Neural progenitor cell (in vitro differentiated cells): ENCODE results near the gene ABCC4. TPM values are rescaled to one million over a fixed set of nuclear protein-coding genes. Genes with fewer than 3 reads are reported as not detected.

Source experiments
- DNase-seq: peaks from one replicate; pipeline ENCODE4 v3.0.0-alpha.2; 2016; ENCODE audit warnings: low spot score
- H2AFZ ChIP-seq: fragments of 200-600 bp; sonication (generic); replicated peaks from 2 replicates; pipeline ENCODE4 v1.6.1; 2016; ENCODE audit warnings: antibody characterized with exemption
- H3F3A ChIP-seq: fragments of 200-600 bp; sonication (generic); 2 replicates; pipeline ENCODE4 v1.6.1; 2016; ENCODE audit warnings: antibody characterized with exemption, low read depth
- H3K27ac ChIP-seq: fragments of 200-600 bp; sonication (generic); 2 replicates; pipeline ENCODE4 v1.5.1; 2016; ENCODE audit warnings: mild to moderate bottlenecking
- H3K27me3 ChIP-seq: fragments of 200-600 bp; sonication (generic); 2 replicates; pipeline ENCODE4 v1.6.1; 2016; ENCODE audit warnings: mild to moderate bottlenecking, moderate library complexity
- H3K36me3 ChIP-seq: fragments of 200-600 bp; sonication (generic); 2 replicates; pipeline ENCODE4 v1.5.1; 2016
- H3K4me1 ChIP-seq: fragments of 200-600 bp; sonication (generic); 2 replicates; pipeline ENCODE4 v1.6.1; 2016; ENCODE audit warnings: mixed run types
- H3K4me2 ChIP-seq: fragments of 200-600 bp; sonication (generic); 2 replicates; pipeline ENCODE4 v1.6.1; 2016
- H3K4me3 ChIP-seq: fragments of 200-600 bp; sonication (generic); 2 replicates; pipeline ENCODE4 v1.5.1; 2016
- H3K79me2 ChIP-seq: fragments of 200-600 bp; sonication (generic); 2 replicates; pipeline ENCODE4 v1.6.1; 2016; ENCODE audit warnings: low read depth
- H3K9ac ChIP-seq: fragments of 200-600 bp; sonication (generic); 2 replicates; pipeline ENCODE4 v1.6.1; 2016
- H3K9me3 ChIP-seq: fragments of 200-600 bp; sonication (generic); 2 replicates; pipeline ENCODE4 v1.5.1; 2016; ENCODE audit warnings: low read depth
- H4K20me1 ChIP-seq: fragments of 200-600 bp; sonication (generic); 2 replicates; pipeline ENCODE4 v1.6.1; 2016; ENCODE audit warnings: low read depth
- H3K27ac Mint-ChIP-seq: 3 replicates; pipeline ENCODE4 v1.8.0; 2021; ENCODE audit warnings: mixed read lengths
- H3K27me3 Mint-ChIP-seq: 2 replicates; pipeline ENCODE4 v1.8.0; 2022; ENCODE audit warnings: low read depth, mild to moderate bottlenecking, inconsistent platforms, moderate library complexity, mixed read lengths; ENCODE audit not compliant: insufficient read depth
- H3K36me3 Mint-ChIP-seq: 3 replicates; pipeline ENCODE4 v1.8.0; 2021; ENCODE audit warnings: mixed read lengths
- H3K4me1 Mint-ChIP-seq: 3 replicates; pipeline ENCODE4 v1.8.0; 2021; ENCODE audit warnings: mixed read lengths
- H3K4me3 Mint-ChIP-seq: 3 replicates; pipeline ENCODE4 v1.8.0; 2021; ENCODE audit warnings: mild to moderate bottlenecking, moderate library complexity, mixed read lengths
- H3K9me3 Mint-ChIP-seq: 3 replicates; pipeline ENCODE4 v1.8.0; 2020; ENCODE audit warnings: mixed read lengths
- EZH2 ChIP-seq: fragments of 200-600 bp; sonication (generic); IDR thresholded peaks from 2 replicates; pipeline ENCODE4 v1.6.1; 2017; ENCODE audit warnings: antibody characterized with exemption, mild to moderate bottlenecking, moderate library complexity
- EZH2phosphoT487 ChIP-seq: fragments of 200-600 bp; sonication (generic); IDR thresholded peaks from 2 replicates; pipeline ENCODE4 v1.6.1; 2017; ENCODE audit warnings: antibody characterized with exemption
- total RNA-seq: library from RNA; depleted of rRNA; stranded (reverse); fragments of >200 nt; gene quantifications from 2 replicates; pipeline ENCODE4 v1.2.3, GENCODE V29; 2015; ENCODE audit warnings: low replicate concordance
- TF ChIP-seq, protein P1 (sequence below): fragments of 200-600 bp; sonication (generic); IDR thresholded peaks from 2 replicates; pipeline ENCODE4 v1.5.1; 2017; ENCODE audit warnings: antibody characterized with exemption, mild to moderate bottlenecking

ABCC4 gene
- total RNA-seq, 1 donor from 2014 or later = 23.6 TPM

DNA sequence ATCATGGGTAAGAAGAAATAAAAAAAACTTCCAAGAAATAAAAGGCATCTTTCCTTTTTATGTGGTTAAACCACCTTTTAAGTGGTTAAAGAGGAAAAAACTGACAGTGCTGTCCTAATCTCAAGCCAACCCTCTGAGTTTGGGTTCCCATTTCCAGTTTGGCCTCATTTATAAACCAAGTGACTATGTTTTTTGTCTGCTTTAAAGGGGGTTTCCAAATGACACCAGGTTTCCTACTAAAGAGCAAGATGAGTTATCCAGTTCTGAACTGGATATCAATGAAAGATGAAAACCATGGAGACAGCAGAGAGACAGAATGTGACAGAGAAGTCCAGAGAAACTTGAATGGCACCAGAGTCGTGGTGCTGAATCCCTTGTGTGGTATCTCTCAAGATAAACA is 251.5 kb downstream of the ABCC4 start:
- H3K27me3 ChIP-seq = no peaks in the 10 kb centered on the region
- no peaks in the 10 kb centered on the region for H3K79me2 ChIP-seq
- Mint-ChIP-seq H3K36me3 (peaks cover 3% of the 10 kb centered on the region), H3K9me3 (no peaks in the 10 kb centered on the region), H3K4me1 (no peaks in the 10 kb centered on the region), H3K4me3 (no peak overlapping the region), H3K27ac (no peak overlapping the region), H3K27me3 (peaks cover 2% of the 10 kb centered on the region)
- no peaks in the 10 kb centered on the region for H3K36me3 ChIP-seq
- no peak overlapping the region for H3K27ac ChIP-seq
- no peaks in the 10 kb centered on the region for H4K20me1 ChIP-seq
- no peaks in the 10 kb centered on the region for H3K9me3 ChIP-seq
- H3F3A ChIP-seq = peaks cover 3% of the 10 kb centered on the region
- DNase-seq = no peak
- H3K4me2 ChIP-seq = no peak overlapping the region
- no peak for TF ChIP-seq EZH2
- H3K4me1 ChIP-seq = peaks cover 12% of the 10 kb centered on the region
- H2AFZ ChIP-seq = no peak overlapping the region
- no peak overlapping the region for H3K4me3 ChIP-seq
- H3K9ac ChIP-seq = no peak overlapping the region

DNA sequence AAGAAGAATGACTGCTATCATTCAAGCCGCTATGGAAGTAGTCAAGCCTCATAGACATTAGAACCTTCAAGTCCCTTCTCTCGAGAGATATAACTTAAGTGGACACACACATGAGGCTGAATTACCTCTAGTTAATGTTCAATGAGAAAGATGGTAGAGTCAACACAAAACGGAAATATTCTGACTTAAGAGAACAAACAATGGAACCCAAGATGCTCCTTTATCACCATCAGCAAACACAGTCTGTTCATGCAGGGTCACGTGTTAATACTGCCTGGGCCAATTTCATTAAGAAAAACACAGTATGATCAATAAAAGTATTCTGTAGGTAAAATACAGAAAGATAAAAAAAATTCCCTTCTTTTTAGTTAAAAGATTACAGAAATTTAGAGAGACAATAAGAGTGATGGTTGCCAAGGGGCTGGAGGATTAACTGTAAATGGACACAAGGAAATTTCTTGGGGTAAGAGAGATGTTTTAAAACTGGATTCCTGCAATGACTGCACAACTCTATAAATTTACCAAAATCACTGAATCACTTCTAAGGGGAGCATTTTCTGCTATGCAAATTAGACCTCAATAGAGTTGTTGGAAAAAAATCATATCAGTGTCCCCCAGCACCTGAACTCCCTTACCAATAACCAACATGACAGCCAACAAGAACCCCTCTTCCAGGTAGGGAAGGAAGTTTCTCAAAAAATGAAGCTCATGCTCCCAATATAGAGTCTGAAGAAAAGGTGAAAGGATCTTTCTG is 256.6 kb downstream of the ABCC4 start:
- Histone ChIP-seq H3K79me2 (no peaks in the 10 kb centered on the region), H3K36me3 (peaks cover 4% of the 10 kb centered on the region), H3F3A (peaks cover 13% of the 10 kb centered on the region), H3K4me3 (no peak overlapping the region), H3K27ac (no peak overlapping the region), H3K9ac (no peak overlapping the region), H4K20me1 (no peaks in the 10 kb centered on the region), H3K4me2 (no peak overlapping the region), H3K27me3 (no peaks in the 10 kb centered on the region), H2AFZ (no peak overlapping the region), H3K9me3 (no peaks in the 10 kb centered on the region), H3K4me1 (peaks cover 13% of the 10 kb centered on the region)
- Mint-ChIP-seq H3K4me3 (no peak overlapping the region), H3K4me1 (no peaks in the 10 kb centered on the region), H3K27me3 (peaks cover 2% of the 10 kb centered on the region), H3K9me3 (no peaks in the 10 kb centered on the region), H3K27ac (no peak overlapping the region), H3K36me3 (peaks cover 17% of the 10 kb centered on the region)
- TF ChIP-seq, protein P1, sequence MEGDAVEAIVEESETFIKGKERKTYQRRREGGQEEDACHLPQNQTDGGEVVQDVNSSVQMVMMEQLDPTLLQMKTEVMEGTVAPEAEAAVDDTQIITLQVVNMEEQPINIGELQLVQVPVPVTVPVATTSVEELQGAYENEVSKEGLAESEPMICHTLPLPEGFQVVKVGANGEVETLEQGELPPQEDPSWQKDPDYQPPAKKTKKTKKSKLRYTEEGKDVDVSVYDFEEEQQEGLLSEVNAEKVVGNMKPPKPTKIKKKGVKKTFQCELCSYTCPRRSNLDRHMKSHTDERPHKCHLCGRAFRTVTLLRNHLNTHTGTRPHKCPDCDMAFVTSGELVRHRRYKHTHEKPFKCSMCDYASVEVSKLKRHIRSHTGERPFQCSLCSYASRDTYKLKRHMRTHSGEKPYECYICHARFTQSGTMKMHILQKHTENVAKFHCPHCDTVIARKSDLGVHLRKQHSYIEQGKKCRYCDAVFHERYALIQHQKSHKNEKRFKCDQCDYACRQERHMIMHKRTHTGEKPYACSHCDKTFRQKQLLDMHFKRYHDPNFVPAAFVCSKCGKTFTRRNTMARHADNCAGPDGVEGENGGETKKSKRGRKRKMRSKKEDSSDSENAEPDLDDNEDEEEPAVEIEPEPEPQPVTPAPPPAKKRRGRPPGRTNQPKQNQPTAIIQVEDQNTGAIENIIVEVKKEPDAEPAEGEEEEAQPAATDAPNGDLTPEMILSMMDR = no peak
- TF ChIP-seq EZH2phosphoT487 = no peak
- DNase-seq = no peak

DNA sequence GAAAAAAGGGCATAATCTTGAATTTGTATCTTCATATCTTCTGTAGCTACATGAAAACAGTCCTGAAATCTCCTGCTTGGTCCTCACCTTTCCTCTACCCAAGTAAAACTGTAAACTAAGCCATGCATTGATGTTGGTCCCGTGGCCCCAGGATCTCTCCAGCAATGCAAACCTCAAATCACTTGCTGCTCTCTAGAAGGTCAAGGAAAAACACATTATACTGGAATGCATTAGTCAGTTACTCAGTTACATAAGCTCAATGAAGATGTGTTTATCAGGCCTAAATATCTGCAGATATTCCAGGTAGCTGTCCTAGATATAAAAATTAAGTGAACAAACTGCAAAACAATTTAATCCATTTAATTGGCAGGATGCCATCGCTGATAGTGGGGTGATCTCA is 261.8 kb downstream of the ABCC4 start:
- Mint-ChIP-seq H3K27me3 (no peaks in the 10 kb centered on the region), H3K4me1 (no peaks in the 10 kb centered on the region), H3K36me3 (peaks cover 15% of the 10 kb centered on the region), H3K9me3 (no peaks in the 10 kb centered on the region), H3K4me3 (no peak overlapping the region), H3K27ac (no peak overlapping the region)
- Histone ChIP-seq H3K79me2 (no peaks in the 10 kb centered on the region), H3K4me2 (no peak overlapping the region), H3K27me3 (no peaks in the 10 kb centered on the region), H3K4me1 (peaks cover 25% of the 10 kb centered on the region), H4K20me1 (no peaks in the 10 kb centered on the region), H3F3A (peaks cover 13% of the 10 kb centered on the region), H3K9ac (no peak overlapping the region), H3K27ac (no peak overlapping the region), H2AFZ (no peak overlapping the region), H3K36me3 (peaks cover 4% of the 10 kb centered on the region), H3K4me3 (no peak overlapping the region), H3K9me3 (no peaks in the 10 kb centered on the region)
- no peak for TF ChIP-seq EZH2phosphoT487
- TF ChIP-seq EZH2 = no peak
- TF ChIP-seq, protein P1 = no peak
- no peak for DNase-seq

DNA sequence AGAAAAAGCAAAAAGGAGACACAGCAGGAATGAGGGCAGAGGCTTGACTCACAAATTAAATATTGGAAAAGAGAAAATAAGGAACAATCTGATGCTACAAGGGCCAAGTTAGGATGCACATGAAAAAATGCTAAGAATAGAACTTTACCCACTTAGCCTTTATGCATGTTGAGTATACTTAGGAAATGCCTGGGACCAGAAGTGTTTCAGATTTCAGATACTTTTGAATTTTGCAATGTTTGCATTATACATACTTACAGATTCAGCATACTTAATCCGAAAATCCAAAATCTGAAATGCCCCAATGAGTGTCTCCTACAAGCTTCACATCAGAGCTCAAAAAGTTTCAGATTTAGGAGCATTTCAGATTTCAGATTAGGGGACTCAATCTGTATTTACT is 262.3 kb downstream of the ABCC4 start:
- Histone ChIP-seq H3K27ac (no peak overlapping the region), H3K4me1 (peaks cover 25% of the 10 kb centered on the region), H3K9me3 (no peaks in the 10 kb centered on the region), H3K9ac (no peak overlapping the region), H2AFZ (no peak overlapping the region), H3F3A (peaks cover 13% of the 10 kb centered on the region), H4K20me1 (no peaks in the 10 kb centered on the region), H3K79me2 (no peaks in the 10 kb centered on the region), H3K4me2 (no peak overlapping the region), H3K4me3 (no peak overlapping the region), H3K36me3 (peaks cover 4% of the 10 kb centered on the region), H3K27me3 (no peaks in the 10 kb centered on the region)
- no peak for DNase-seq
- Mint-ChIP-seq H3K4me1 (no peaks in the 10 kb centered on the region), H3K4me3 (no peak overlapping the region), H3K9me3 (no peaks in the 10 kb centered on the region), H3K27ac (no peak overlapping the region), H3K27me3 (no peaks in the 10 kb centered on the region), H3K36me3 (peaks cover 15% of the 10 kb centered on the region)
- TF ChIP-seq, protein P1 = no peak
- TF ChIP-seq EZH2 (no peak), EZH2phosphoT487 (no peak)
